Heart left ventricle (tissue), 16 donors: Measurements from ENCODE around the gene PRKN. TPM values are rescaled to one million over a fixed set of nuclear protein-coding genes. Genes with fewer than 3 reads are reported as not detected.
A peak's percentile ranks its signal among the peaks of the same experiment; 100 is the strongest.

Experiments used
- ATAC-seq, 4 donors: fragments of 200-7000 bp; cut with Tn5 transposase; one replicate each; pipeline ENCODE4 v1.9.1; 2020 to 2022; ENCODE audit warnings: moderate library complexity in 4 of 4, mild to moderate bottlenecking in 3 of 4, moderate number of reproducible peaks in 1 of 4
- DNase-seq, 5 donors: peaks; one replicate each; pipeline ENCODE4 v3.0.0-alpha.2; 2020
- H3K27ac ChIP-seq, 12 donors: fragments of 200-600 bp; sonication (generic) in 4 of 12; one replicate each; pipeline versions ENCODE4 v1.5.0 to v1.8.0; 2016 to 2022; ENCODE audit warnings: mild to moderate bottlenecking in 2 of 12
- H3K27me3 ChIP-seq, 9 donors: fragments of 200-600 bp; sonication (generic) in 2 of 9; one replicate each; pipeline versions ENCODE4 v1.5.1 to v1.8.0; 2016 to 2022; ENCODE audit warnings: mild to moderate bottlenecking in 3 of 9
- H3K36me3 ChIP-seq, 9 donors: fragments of 200-600 bp; sonication (generic) in 2 of 9; one replicate each; pipeline versions ENCODE4 v1.5.0 to v1.8.0; 2018 to 2022; ENCODE audit warnings: mild to moderate bottlenecking in 2 of 9
- H3K4me1 ChIP-seq, 12 donors: fragments of 200-600 bp; sonication (generic) in 4 of 12; one replicate each; pipeline versions ENCODE4 v1.5.0 to v1.8.0; 2016 to 2022; ENCODE audit warnings: mild to moderate bottlenecking in 3 of 12
- H3K4me3 ChIP-seq, 12 donors: fragments of 200-600 bp; sonication (generic) in 4 of 12; one replicate each; pipeline versions ENCODE4 v1.5.0 to v1.8.0; 2017 to 2022; ENCODE audit warnings: mild to moderate bottlenecking in 9 of 12, moderate library complexity in 4 of 12
- H3K9me3 ChIP-seq, 12 donors: fragments of 200-600 bp; sonication (generic) in 4 of 12; one replicate each; pipeline versions ENCODE4 v1.5.0 to v1.8.0; 2016 to 2022; ENCODE audit warnings: mild to moderate bottlenecking in 1 of 12
- CTCF ChIP-seq, 12 donors: fragments of 200-600 bp; sonication (generic) in 4 of 12; IDR thresholded peaks; one replicate each; pipeline versions ENCODE4 v1.5.0 to v1.8.0; 2018 to 2022; ENCODE audit warnings: antibody characterized with exemption in 12 of 12, mild to moderate bottlenecking in 5 of 12
- POLR2A ChIP-seq, 2 donors: fragments of 450-650 bp; IDR thresholded peaks; one replicate each; pipeline ENCODE4 v1.6.1; 2017; ENCODE audit warnings: antibody characterized with exemption in 2 of 2, mild to moderate bottlenecking in 2 of 2, moderate library complexity in 2 of 2
- WGBS, 4 donors: extraction: QIAGEN DNeasy Blood & Tissue Kit in 2 of 4; methylation state at CpG; one replicate each; pipeline versions ENCODE4 v1.1.5 to v1.1.7; 2013 to 2018; 5-methylcytosine and 5-hydroxymethylcytosine counted together
- intact Hi-C, 10 donors: fragments of 100-400 bp; cut with DNase I; formaldehyde crosslinking; loops; one replicate each; pipeline versions ENCODE4 v1.11.1 to v1.14.2; 2022
- polyA plus RNA-seq, 2 donors: library from polyadenylated mRNA; stranded (reverse); fragments of 200-250 nt; gene quantifications; one replicate each; pipeline ENCODE4 v1.2.3, GENCODE V29; 2013
- total RNA-seq, 9 donors: library from RNA; depleted of rRNA in 2 of 9; stranded (reverse); fragments of >200 nt in 2 of 9; fragmentation: NEBNext Ultra II Directional in 3 of 9; extraction: Animal tissue kit (Norgen Biotek cat#: 25700) in 3 of 9; gene quantifications; one replicate each; pipeline versions ENCODE4 v1.1.0 to v1.2.4, GENCODE V29; 2016 to 2023
- donor health status: ischemic (EF 13 %, LVEDD 7.1; RV severe dilation, severe dysfunction).
- donor health status: healthy with polysubstance abuse.
- donor health status: DM: no; HTN: yes; CAD: no.
- donor health status: DM: no; HTN: no; CAD: no.
- donor health status: ischemic (EF 25% LVEDD 6.9; RV normal size, moderate dysfunction).
- donor health status: ischemic (EF 25% LVEDD 5.7; RV mildly dilated, moderate dysfunction).
- donor health status: healthy.
- donor health status: DM: yes; HTN: yes; CAD: no.
- donor health status: ischemic (EF 35%, LVEDD 5.7; RV mildly dilated, moderate dysfunction).
- donor health status: nonischemic (EF 11% LVEDD 7.7; RV severe dilation, severe dysfunction).
- donor health status: DM: yes; HTN: yes; CAD: no.
- donor health status: PGD.
- donor health status: ischemic (EF 29% LVEDD 5.4; RV normal size, mild dysfunction).
- donor health status: nonischemic (EF 23%, LVEDD 6.1; RV moderate dilation, normal function).

PRKN gene
- total and polyA plus RNA-seq, 11 donors = 3.4 to 32.5 (median 21.2) TPM

- 62 to 77% (median 72%) methylated on average over 5 of the region's 5 CpGs for WGBS, 4 donors
- Histone ChIP-seq H3K27ac (no peak overlapping the region), H3K27me3 (no peaks in the 10 kb centered on the region), H3K36me3 (no peaks in the 10 kb centered on the region), H3K9me3 (no peaks in the 10 kb centered on the region), H3K4me1 (peaks cover 0 to 7% (median 0%) of the 10 kb centered on the region in 12 donors), H3K4me3 (no peak overlapping the region)
- TF ChIP-seq CTCF (IDR thresholded peaks at IDR 0.05) (no peak), POLR2A (IDR thresholded peaks at IDR 0.05) (no peak)
- intact Hi-C loops = loop anchor here in 2 of 10 donors (5.0 to 10.0 kb wide), 2 partner anchors 500 to 507 kb away; no protein-coding TSS in a partner anchor
- ATAC-seq (no peak), DNase-seq (no peak)
Observed at GRCh38 chr6:161924516-161925116, 803.0 kb downstream of the PRKN start.

- WGBS, 4 donors = 0 to 18% (median 13%) methylated on average over 1 of the region's 1 CpG
- ATAC-seq = peak in 3 of 4 donors; percentile 86 to 95 (median 93)
Observed at GRCh38 chr6:161922631-161923119, 804.9 kb downstream of the PRKN start.

GRCh38 chr6:161921602-161922395 lies 805.8 kb downstream of the PRKN start:
- H3K36me3 ChIP-seq = no peaks in the 10 kb centered on the region
- H3K27me3 ChIP-seq = no peaks in the 10 kb centered on the region
- H3K27ac ChIP-seq = no peak overlapping the region
- no peak for TF ChIP-seq CTCF (IDR thresholded peaks at IDR 0.05)
- TF ChIP-seq POLR2A (IDR thresholded peaks at IDR 0.05) = no peak
- ATAC-seq = no peak
- DNase-seq = no peak
- intact Hi-C loops = loop anchor here in 1 of 10 donors (10.0 kb wide), 1 partner anchor 497 kb away; no protein-coding TSS in a partner anchor
- H3K4me1 ChIP-seq = peaks cover 0 to 7% (median 0%) of the 10 kb centered on the region in 12 donors
- H3K4me3 ChIP-seq = no peak overlapping the region
- 60 to 64% (median 62%) methylated on average over 3 of the region's 3 CpGs for WGBS, 4 donors
- H3K9me3 ChIP-seq = no peaks in the 10 kb centered on the region

More at GRCh38 chr6:161922631-161923119, 804.9 kb downstream of the PRKN start:
- H3K4me1 ChIP-seq = peaks cover 0 to 7% (median 0%) of the 10 kb centered on the region in 12 donors
- TF ChIP-seq CTCF (IDR thresholded peaks at IDR 0.05) (peak; percentile 15 to 55 (median 39)), POLR2A (IDR thresholded peaks at IDR 0.05) (no peak)
- no peak overlapping the region for H3K4me3 ChIP-seq
- intact Hi-C loops = loop anchor here in 1 of 10 donors (10.0 kb wide), 1 partner anchor 498 kb away; no protein-coding TSS in a partner anchor
- H3K9me3 ChIP-seq = no peaks in the 10 kb centered on the region
- no peaks in the 10 kb centered on the region for H3K27me3 ChIP-seq
- H3K27ac ChIP-seq = no peak overlapping the region
- DNase-seq = peak in 4 of 5 donors; percentile 15 to 70 (median 40)
- no peaks in the 10 kb centered on the region for H3K36me3 ChIP-seq

GRCh38 chr6:161919691-161920090 lies 807.9 kb downstream of the PRKN start:
- H3K4me1 ChIP-seq = peaks cover 0 to 7% (median 0%) of the 10 kb centered on the region in 12 donors
- no peaks in the 10 kb centered on the region for H3K36me3 ChIP-seq
- ATAC-seq = no peak
- TF ChIP-seq CTCF (IDR thresholded peaks at IDR 0.05) = no peak
- TF ChIP-seq POLR2A (IDR thresholded peaks at IDR 0.05) = no peak
- H3K9me3 ChIP-seq = no peaks in the 10 kb centered on the region
- no peak for DNase-seq
- H3K27me3 ChIP-seq = no peaks in the 10 kb centered on the region
- H3K27ac ChIP-seq = no peak overlapping the region
- intact Hi-C loops = loop anchor here in 1 of 10 donors (10.0 kb wide), 1 partner anchor 495 kb away; no protein-coding TSS in a partner anchor
- 57 to 83% (median 71%) methylated on average over 2 of the region's 2 CpGs for WGBS, 4 donors
- H3K4me3 ChIP-seq = no peak overlapping the region
